Neural progenitor cell (in vitro differentiated cells): Measurements from ENCODE around the gene HS3ST3B1. TPM values are rescaled to one million over a fixed set of nuclear protein-coding genes. Genes with fewer than 3 reads are reported as not detected.

Source experiments
- DNase-seq: peaks from one replicate; pipeline ENCODE4 v3.0.0-alpha.2; 2016; ENCODE audit warnings: low spot score
- H2AFZ ChIP-seq: fragments of 200-600 bp; sonication (generic); replicated peaks from 2 replicates; pipeline ENCODE4 v1.6.1; 2016; ENCODE audit warnings: antibody characterized with exemption
- H3F3A ChIP-seq: fragments of 200-600 bp; sonication (generic); 2 replicates; pipeline ENCODE4 v1.6.1; 2016; ENCODE audit warnings: antibody characterized with exemption, low read depth
- H3K27ac ChIP-seq: fragments of 200-600 bp; sonication (generic); 2 replicates; pipeline ENCODE4 v1.5.1; 2016; ENCODE audit warnings: mild to moderate bottlenecking
- H3K27me3 ChIP-seq: fragments of 200-600 bp; sonication (generic); 2 replicates; pipeline ENCODE4 v1.6.1; 2016; ENCODE audit warnings: mild to moderate bottlenecking, moderate library complexity
- H3K36me3 ChIP-seq: fragments of 200-600 bp; sonication (generic); 2 replicates; pipeline ENCODE4 v1.5.1; 2016
- H3K4me1 ChIP-seq: fragments of 200-600 bp; sonication (generic); 2 replicates; pipeline ENCODE4 v1.6.1; 2016; ENCODE audit warnings: mixed run types
- H3K4me2 ChIP-seq: fragments of 200-600 bp; sonication (generic); 2 replicates; pipeline ENCODE4 v1.6.1; 2016
- H3K4me3 ChIP-seq: fragments of 200-600 bp; sonication (generic); 2 replicates; pipeline ENCODE4 v1.5.1; 2016
- H3K79me2 ChIP-seq: fragments of 200-600 bp; sonication (generic); 2 replicates; pipeline ENCODE4 v1.6.1; 2016; ENCODE audit warnings: low read depth
- H3K9ac ChIP-seq: fragments of 200-600 bp; sonication (generic); 2 replicates; pipeline ENCODE4 v1.6.1; 2016
- H3K9me3 ChIP-seq: fragments of 200-600 bp; sonication (generic); 2 replicates; pipeline ENCODE4 v1.5.1; 2016; ENCODE audit warnings: low read depth
- H4K20me1 ChIP-seq: fragments of 200-600 bp; sonication (generic); 2 replicates; pipeline ENCODE4 v1.6.1; 2016; ENCODE audit warnings: low read depth
- H3K27ac Mint-ChIP-seq: 3 replicates; pipeline ENCODE4 v1.8.0; 2021; ENCODE audit warnings: mixed read lengths
- H3K27me3 Mint-ChIP-seq: 2 replicates; pipeline ENCODE4 v1.8.0; 2022; ENCODE audit warnings: low read depth, mild to moderate bottlenecking, inconsistent platforms, moderate library complexity, mixed read lengths; ENCODE audit not compliant: insufficient read depth
- H3K36me3 Mint-ChIP-seq: 3 replicates; pipeline ENCODE4 v1.8.0; 2021; ENCODE audit warnings: mixed read lengths
- H3K4me1 Mint-ChIP-seq: 3 replicates; pipeline ENCODE4 v1.8.0; 2021; ENCODE audit warnings: mixed read lengths
- H3K4me3 Mint-ChIP-seq: 3 replicates; pipeline ENCODE4 v1.8.0; 2021; ENCODE audit warnings: mild to moderate bottlenecking, moderate library complexity, mixed read lengths
- H3K9me3 Mint-ChIP-seq: 3 replicates; pipeline ENCODE4 v1.8.0; 2020; ENCODE audit warnings: mixed read lengths
- EZH2 ChIP-seq: fragments of 200-600 bp; sonication (generic); IDR thresholded peaks from 2 replicates; pipeline ENCODE4 v1.6.1; 2017; ENCODE audit warnings: antibody characterized with exemption, mild to moderate bottlenecking, moderate library complexity
- EZH2phosphoT487 ChIP-seq: fragments of 200-600 bp; sonication (generic); IDR thresholded peaks from 2 replicates; pipeline ENCODE4 v1.6.1; 2017; ENCODE audit warnings: antibody characterized with exemption
- total RNA-seq: library from RNA; depleted of rRNA; stranded (reverse); fragments of >200 nt; gene quantifications from 2 replicates; pipeline ENCODE4 v1.2.3, GENCODE V29; 2015; ENCODE audit warnings: low replicate concordance
- TF ChIP-seq, protein P1 (sequence below): fragments of 200-600 bp; sonication (generic); IDR thresholded peaks from 2 replicates; pipeline ENCODE4 v1.5.1; 2017; ENCODE audit warnings: antibody characterized with exemption, mild to moderate bottlenecking

HS3ST3B1 gene
- total RNA-seq, 1 donor from 2014 or later = 21.5 TPM

DNA sequence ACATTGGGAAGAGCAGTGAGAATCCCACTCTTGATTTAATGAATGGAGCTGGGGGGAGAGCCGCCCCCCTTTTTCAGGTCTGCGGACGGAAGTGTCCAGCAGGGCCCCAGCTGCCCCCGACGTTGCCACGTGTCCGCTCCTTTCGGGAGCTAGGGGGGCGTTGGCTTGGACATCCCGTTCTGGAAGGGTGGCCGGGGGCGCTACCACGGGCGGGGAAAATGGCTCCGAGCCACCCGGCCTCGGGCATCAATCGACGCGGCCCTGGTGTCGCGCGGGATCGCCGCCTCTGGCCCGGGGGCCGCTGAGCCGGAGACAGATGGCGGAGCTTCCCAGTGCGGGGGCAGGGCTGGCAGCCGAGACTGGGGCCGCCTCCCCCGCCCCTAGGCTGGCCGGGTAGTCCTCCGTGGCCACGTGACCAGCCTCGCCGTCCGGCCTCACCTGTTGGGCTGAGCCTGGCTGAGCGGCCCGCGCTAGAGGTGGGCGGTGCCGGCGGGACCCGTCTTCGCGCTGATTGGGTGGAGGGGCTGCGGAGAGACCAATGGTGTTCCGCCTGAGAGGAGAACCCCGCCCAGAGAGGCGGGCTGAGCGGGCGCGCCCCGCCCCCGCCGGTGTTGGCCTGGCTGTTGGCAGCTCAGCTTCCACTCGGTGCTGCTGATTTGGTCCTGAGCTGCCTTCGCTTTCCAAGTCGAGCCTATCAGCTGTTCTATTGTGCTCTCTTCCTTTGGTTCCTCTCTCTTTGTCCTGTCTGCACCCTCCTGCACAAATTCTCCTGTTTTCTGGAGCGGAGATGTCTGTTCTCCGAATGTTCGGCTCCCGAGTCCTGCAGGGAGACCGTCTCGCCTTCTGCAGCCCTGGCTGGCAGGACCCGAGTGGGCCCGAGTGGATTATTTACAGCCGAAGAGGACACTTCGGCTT is 8.3 kb downstream of the HS3ST3B1 start:
- Histone ChIP-seq H3K27me3 (peaks cover 39% of the 10 kb centered on the region), H3K4me1 (peaks cover 49% of the 10 kb centered on the region), H3K9ac (no peak overlapping the region), H3K79me2 (peaks cover 67% of the 10 kb centered on the region), H3K27ac (peak overlapping the region; percentile 80), H3K36me3 (no peaks in the 10 kb centered on the region), H2AFZ (peak overlapping the region; percentile 48), H3F3A (peaks cover 13% of the 10 kb centered on the region), H4K20me1 (peaks cover 40% of the 10 kb centered on the region), H3K4me3 (peak overlapping the region; percentile 62), H3K9me3 (no peaks in the 10 kb centered on the region), H3K4me2 (peak overlapping the region; percentile 93)
- Mint-ChIP-seq H3K27me3 (peaks cover 16% of the 10 kb centered on the region), H3K36me3 (peaks cover 14% of the 10 kb centered on the region), H3K27ac (peak overlapping the region; percentile 44), H3K4me1 (peaks cover 49% of the 10 kb centered on the region), H3K9me3 (peaks cover 6% of the 10 kb centered on the region), H3K4me3 (peak overlapping the region; percentile 87)
- DNase-seq = peak; percentile 98
- TF ChIP-seq EZH2 (no peak), EZH2phosphoT487 (no peak)
- TF ChIP-seq, protein P1, sequence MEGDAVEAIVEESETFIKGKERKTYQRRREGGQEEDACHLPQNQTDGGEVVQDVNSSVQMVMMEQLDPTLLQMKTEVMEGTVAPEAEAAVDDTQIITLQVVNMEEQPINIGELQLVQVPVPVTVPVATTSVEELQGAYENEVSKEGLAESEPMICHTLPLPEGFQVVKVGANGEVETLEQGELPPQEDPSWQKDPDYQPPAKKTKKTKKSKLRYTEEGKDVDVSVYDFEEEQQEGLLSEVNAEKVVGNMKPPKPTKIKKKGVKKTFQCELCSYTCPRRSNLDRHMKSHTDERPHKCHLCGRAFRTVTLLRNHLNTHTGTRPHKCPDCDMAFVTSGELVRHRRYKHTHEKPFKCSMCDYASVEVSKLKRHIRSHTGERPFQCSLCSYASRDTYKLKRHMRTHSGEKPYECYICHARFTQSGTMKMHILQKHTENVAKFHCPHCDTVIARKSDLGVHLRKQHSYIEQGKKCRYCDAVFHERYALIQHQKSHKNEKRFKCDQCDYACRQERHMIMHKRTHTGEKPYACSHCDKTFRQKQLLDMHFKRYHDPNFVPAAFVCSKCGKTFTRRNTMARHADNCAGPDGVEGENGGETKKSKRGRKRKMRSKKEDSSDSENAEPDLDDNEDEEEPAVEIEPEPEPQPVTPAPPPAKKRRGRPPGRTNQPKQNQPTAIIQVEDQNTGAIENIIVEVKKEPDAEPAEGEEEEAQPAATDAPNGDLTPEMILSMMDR = no peak

DNA sequence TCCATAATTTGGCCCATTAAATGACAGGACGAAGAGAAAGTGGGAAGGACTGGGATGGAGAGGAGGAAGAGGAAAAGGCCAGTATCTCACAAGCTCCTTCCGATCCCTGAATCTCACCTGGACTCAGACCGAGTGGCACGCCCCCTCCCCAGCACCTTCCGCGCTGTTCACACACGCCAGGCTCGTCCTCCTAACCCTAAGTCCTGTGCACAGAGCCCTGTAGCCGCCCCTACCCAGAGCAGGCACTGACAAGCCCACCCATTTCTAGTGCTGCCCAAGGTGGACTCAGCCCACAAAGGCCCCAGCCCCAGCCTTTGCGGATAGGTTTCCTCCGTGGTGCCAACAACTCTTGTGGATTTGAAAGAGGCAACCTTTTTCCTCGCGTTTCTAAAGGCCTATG is 9.2 kb downstream of the HS3ST3B1 start:
- peak overlapping the region; percentile 62 for H3K4me3 ChIP-seq
- peak overlapping the region; percentile 87 for H3K4me3 Mint-ChIP-seq
- peaks cover 41% of the 10 kb centered on the region for H3K4me1 ChIP-seq
- peaks cover 16% of the 10 kb centered on the region for H3K27me3 Mint-ChIP-seq
- no peaks in the 10 kb centered on the region for H3K36me3 ChIP-seq
- H3K9ac ChIP-seq = no peak overlapping the region
- H2AFZ ChIP-seq = no peak overlapping the region
- H3K79me2 ChIP-seq = peaks cover 62% of the 10 kb centered on the region
- peaks cover 30% of the 10 kb centered on the region for H3K27me3 ChIP-seq
- TF ChIP-seq, protein P1 = no peak
- no peak for TF ChIP-seq EZH2
- no peak for TF ChIP-seq EZH2phosphoT487
- peak overlapping the region; percentile 33 for H3K27ac Mint-ChIP-seq
- H3K36me3 Mint-ChIP-seq = peaks cover 22% of the 10 kb centered on the region
- peaks cover 40% of the 10 kb centered on the region for H3K4me1 Mint-ChIP-seq
- peaks cover 31% of the 10 kb centered on the region for H4K20me1 ChIP-seq
- peak overlapping the region; percentile 93 for H3K4me2 ChIP-seq
- H3K27ac ChIP-seq = no peak overlapping the region
- peaks cover 9% of the 10 kb centered on the region for H3K9me3 Mint-ChIP-seq
- H3K9me3 ChIP-seq = no peaks in the 10 kb centered on the region
- peaks cover 13% of the 10 kb centered on the region for H3F3A ChIP-seq
- peak; percentile 32 for DNase-seq

DNA sequence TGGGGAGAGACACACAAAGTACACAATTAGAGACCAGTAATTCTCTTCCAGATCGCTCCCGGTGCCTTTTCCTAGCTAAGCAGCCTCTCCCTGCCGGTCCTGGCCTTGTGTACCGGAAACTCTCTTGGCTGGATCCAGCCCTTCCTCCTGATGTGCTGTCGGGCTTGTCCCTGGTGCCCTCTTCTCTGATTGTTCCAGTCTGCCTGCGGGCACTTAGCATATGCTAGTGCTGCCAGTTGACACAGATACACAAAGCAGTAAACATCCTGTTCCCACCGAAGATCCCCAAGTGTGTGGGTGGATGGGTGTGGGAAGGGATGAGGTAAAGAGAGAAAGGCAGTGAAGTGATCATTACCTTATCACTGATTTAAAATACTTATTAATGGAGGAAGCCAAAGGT is 9.7 kb downstream of the HS3ST3B1 start:
- Histone ChIP-seq H2AFZ (no peak overlapping the region), H3K79me2 (peaks cover 57% of the 10 kb centered on the region)

More for the DNA sequence above, 9.7 kb downstream of the HS3ST3B1 start:
- Mint-ChIP-seq H3K36me3 (peaks cover 22% of the 10 kb centered on the region), H3K27me3 (peaks cover 13% of the 10 kb centered on the region), H3K4me3 (peak overlapping the region; percentile 87), H3K27ac (peak overlapping the region; percentile 33), H3K4me1 (peaks cover 35% of the 10 kb centered on the region), H3K9me3 (peaks cover 9% of the 10 kb centered on the region)
- Histone ChIP-seq H3K4me1 (peaks cover 36% of the 10 kb centered on the region), H3K36me3 (no peaks in the 10 kb centered on the region), H3K27me3 (peaks cover 25% of the 10 kb centered on the region), H3K4me2 (peak overlapping the region; percentile 93), H3F3A (peaks cover 13% of the 10 kb centered on the region), H3K9ac (no peak overlapping the region), H3K4me3 (peak overlapping the region; percentile 62), H3K9me3 (no peaks in the 10 kb centered on the region), H4K20me1 (peaks cover 26% of the 10 kb centered on the region), H3K27ac (no peak overlapping the region)
- TF ChIP-seq EZH2 (no peak), EZH2phosphoT487 (no peak)
- TF ChIP-seq, protein P1 = no peak
- DNase-seq = peak; percentile 7
